Prostate gland (tissue), 2 donors: Measurements from ENCODE around the gene VOPP1.
"Not testable (repeated sequence)": the region's sequence is repeated elsewhere in the genome, so short reads cannot be mapped to it uniquely, and the experiment has no call there.

Source experiments
- CTCF ChIP-seq, 4 experiments: fragments of 200-600 bp in 2 of 4; fragments of 450-650 bp in 2 of 4; sonication (generic) in 2 of 4; IDR thresholded peaks; 1 replicate in 3 of 4; 2 replicates in 1 of 4; pipeline ENCODE4 v1.5.1; 2016 to 2019; ENCODE audit warnings: antibody characterized with exemption in 4 of 4, mild to moderate bottlenecking in 2 of 4, moderate library complexity in 2 of 4
- POLR2A ChIP-seq: fragments of 450-650 bp; IDR thresholded peaks from one replicate; pipeline ENCODE4 v1.6.1; 2016; ENCODE audit warnings: antibody characterized with exemption, mild to moderate bottlenecking

GRCh38 chr7:55471594-55471993 is 100.7 kb downstream of the VOPP1 start:
- TF ChIP-seq POLR2A; CTCF (IDR thresholded peaks at IDR 0.05): not testable (repeated sequence)
